A673 (cell line): ENCODE data around the gene NFATC4.

Experiments
- CTCF ChIP-seq: fragments of 300-800, 200-600 bp; sonication (generic); conservative IDR thresholded peaks from 2 replicates; pipeline ENCODE4 v1.5.1; 2017; ENCODE audit warnings: low read depth, mild to moderate bottlenecking, antibody characterized with exemption, low read length, moderate library complexity, mixed read lengths
- EZH2 ChIP-seq: fragments of 200-600 bp; sonication (generic); IDR thresholded peaks from 2 replicates; pipeline ENCODE4 v1.6.1; 2017; ENCODE audit warnings: borderline replicate concordance, low read depth, mild to moderate bottlenecking, mixed read lengths, antibody characterized with exemption, low read length; ENCODE audit not compliant: poor library complexity, severe bottlenecking

GRCh38 chr14:24417832-24418491, 50.0 kb downstream of the NFATC4 start:
- no peak for TF ChIP-seq CTCF
- TF ChIP-seq EZH2: no peak
